ENCODE measurements around the gene SPEF1.
A peak's percentile ranks its signal among the peaks of the same experiment; 100 is the strongest.
"Not testable (repeated sequence)": the region's sequence is repeated elsewhere in the genome, so short reads cannot be mapped to it uniquely, and the experiment has no call there.

The SPEF1 gene

DNA sequence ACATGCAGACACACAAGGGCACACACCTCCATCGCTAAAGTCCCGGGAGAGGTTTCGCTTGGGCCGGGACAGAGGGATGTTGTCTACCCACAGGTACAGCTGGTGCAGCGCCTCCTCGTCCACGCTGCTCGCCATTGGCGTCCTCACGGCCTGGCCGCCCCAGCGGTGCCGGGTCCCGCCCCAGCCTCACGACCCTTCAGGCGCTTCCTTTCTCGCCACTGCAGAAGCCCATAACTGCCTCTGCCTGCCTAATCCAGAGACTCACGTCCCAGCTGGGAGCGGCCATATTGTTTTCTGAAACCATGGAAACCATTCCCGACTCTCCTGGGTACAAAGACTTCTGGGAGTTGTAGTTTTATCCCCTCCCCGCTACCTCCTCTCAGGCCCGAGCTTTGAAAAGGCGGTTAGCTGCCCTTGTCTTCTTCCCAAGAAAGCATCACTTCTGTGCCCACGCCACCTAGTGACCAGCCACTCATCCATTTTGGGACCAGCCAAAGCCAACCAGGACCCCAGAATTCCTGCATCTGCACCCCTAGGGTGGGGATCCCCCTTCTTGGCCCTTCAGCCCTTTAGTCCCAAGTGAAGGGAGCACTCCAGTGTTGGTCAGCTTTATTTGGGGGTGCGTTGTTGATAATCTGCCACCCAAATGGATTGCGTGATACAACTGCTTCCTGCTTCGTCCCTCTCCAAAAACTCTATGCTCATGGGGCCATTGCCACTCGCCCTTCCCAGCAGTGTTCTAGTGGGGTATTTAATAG, at the start of gene SPEF1:
Gene SPEF1, minus strand, starts transcription at position 296 of the 758 bp plus-strand sequence. Its CDS starts 161 bp downstream, at position 135.
- no peaks in the 10 kb centered on the region for H3K9me3 Mint-ChIP-seq
- H3K27ac Mint-ChIP-seq: peak within 1 kb of the TSS; percentile 44 to 64
- peak; percentile 43 for ATAC-seq
- H3K27me3 Mint-ChIP-seq: peaks cover 19% of the 10 kb centered on the region
- H3K4me1 Mint-ChIP-seq: peaks cover 77% of the 10 kb centered on the region
- H3K4me3 Mint-ChIP-seq: peak within 1 kb of the TSS; percentile 58 to 74
- DNase-seq: peak in 1 of 2 donors; percentile 42

DNA sequence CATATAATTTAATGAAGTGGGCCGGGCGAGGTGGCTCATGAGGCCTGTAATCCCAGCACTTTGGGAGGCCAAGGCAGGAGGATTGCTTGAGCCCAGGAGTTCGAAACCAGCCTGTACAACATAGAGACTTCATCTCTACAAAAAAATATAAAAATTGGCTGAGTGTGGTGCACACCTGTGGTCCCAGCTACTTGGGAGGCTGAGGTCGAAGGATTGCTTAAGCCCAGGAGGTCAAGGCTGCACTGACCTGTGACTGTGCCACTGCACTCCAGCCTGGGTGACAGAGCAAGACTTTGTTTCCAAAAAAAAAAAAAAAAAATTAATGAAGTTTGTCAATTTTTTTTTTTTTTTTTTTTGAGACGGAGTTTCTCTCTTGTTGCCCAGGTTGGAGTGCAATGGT, 48.6 kb upstream of the SPEF1 start:
- H3K27ac Mint-ChIP-seq, DNase-seq, H3K4me1 Mint-ChIP-seq, H3K27me3 Mint-ChIP-seq, H3K9me3 Mint-ChIP-seq, ATAC-seq, H3K4me3 Mint-ChIP-seq: not testable (repeated sequence)

- no peaks in the 10 kb centered on the region for H3K9me3 Mint-ChIP-seq
Observed at GRCh38 chr20:3828798-3829197, 47.5 kb upstream of the SPEF1 start.

DNA sequence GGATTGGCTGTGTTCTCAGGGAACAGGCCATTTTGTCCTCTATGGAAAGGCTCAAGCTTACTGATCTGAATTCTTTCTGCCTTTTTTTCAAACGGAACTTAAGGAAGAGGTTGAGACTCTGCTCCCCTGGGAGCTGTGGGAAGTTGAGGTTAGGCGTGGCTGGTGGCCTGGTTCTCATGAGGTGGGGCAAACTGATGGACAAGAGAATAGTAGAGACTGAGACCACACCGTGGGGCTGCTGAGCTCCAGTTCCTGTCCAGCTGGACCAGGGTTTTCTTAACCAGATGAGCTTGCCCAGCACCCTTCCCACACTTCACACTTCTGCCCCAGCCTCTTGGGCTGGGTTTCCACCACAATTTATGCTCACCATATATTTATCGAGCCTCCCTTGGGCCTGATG, 45.2 kb upstream of the SPEF1 start:
- Mint-ChIP-seq H3K27me3 (no peaks in the 10 kb centered on the region), H3K9me3 (no peaks in the 10 kb centered on the region), H3K27ac (no peak overlapping the region), H3K4me3 (no peak overlapping the region), H3K4me1 (peaks cover 8% of the 10 kb centered on the region)
- DNase-seq (no peak), ATAC-seq (no peak)

More at GRCh38 chr20:3828798-3829197, 47.5 kb upstream of the SPEF1 start:
- ATAC-seq (no peak), DNase-seq (no peak)
- H3K4me1 Mint-ChIP-seq: no peaks in the 10 kb centered on the region
- no peak overlapping the region for H3K4me3 Mint-ChIP-seq
- H3K27ac Mint-ChIP-seq: no peak overlapping the region
- no peaks in the 10 kb centered on the region for H3K27me3 Mint-ChIP-seq

- Mint-ChIP-seq H3K27ac (no peak overlapping the region), H3K4me1 (peaks cover 16% of the 10 kb centered on the region), H3K4me3 (no peak overlapping the region), H3K27me3 (no peaks in the 10 kb centered on the region), H3K9me3 (no peaks in the 10 kb centered on the region)
- DNase-seq: no peak
- ATAC-seq: no peak
Observed at GRCh38 chr20:3825526-3825925, 44.3 kb upstream of the SPEF1 start.

DNA sequence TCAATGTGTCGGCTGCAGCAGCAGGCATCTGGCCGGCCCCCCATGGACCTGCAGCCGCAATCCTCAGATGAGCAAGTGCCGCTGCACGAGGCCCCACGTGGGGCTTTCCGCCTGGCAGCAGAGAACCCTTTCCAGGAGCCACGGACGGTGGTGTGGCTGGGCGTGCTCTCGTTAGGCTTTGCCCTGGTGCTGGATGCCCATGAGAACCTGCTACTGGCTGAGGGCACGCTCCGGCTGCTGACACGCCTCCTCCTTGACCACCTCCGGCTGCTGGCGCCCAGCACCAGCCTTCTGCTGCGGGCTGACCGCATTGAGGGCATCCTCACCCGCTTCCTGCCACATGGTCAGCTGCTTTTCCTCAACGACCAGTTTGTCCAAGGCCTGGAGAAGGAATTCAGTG, 42.6 kb upstream of the SPEF1 start:
- ATAC-seq (no peak), DNase-seq (no peak)
- Mint-ChIP-seq H3K4me3 (no peak overlapping the region), H3K27ac (no peak overlapping the region), H3K9me3 (no peaks in the 10 kb centered on the region), H3K4me1 (peaks cover 24% of the 10 kb centered on the region), H3K27me3 (no peaks in the 10 kb centered on the region)

DNA sequence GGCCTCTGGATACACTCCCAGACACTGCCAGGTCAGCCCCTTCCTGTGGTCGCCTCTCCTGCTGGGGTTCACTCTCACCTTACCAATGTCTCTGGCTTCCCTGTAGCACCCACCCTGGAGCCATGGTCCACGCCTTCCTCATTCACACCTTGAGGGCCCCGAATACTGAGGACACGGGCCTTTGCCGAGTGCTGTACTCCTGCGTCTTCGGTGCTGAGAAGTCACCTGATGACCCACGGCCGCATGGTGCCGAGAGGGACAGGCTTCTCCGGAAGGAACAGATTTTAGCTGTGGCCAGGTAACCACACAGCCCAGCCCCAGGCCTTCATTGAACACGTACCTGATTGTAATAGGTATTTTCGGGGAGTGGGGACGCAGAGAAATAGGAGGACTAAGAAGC, 40.7 kb upstream of the SPEF1 start:
- Mint-ChIP-seq H3K27me3 (no peaks in the 10 kb centered on the region), H3K9me3 (no peaks in the 10 kb centered on the region), H3K4me1 (peaks cover 34% of the 10 kb centered on the region), H3K27ac (peak overlapping the region in 1 of 2 donors; percentile 96), H3K4me3 (peak overlapping the region; percentile 83 to 92)
- DNase-seq (no peak), ATAC-seq (no peak)

DNA sequence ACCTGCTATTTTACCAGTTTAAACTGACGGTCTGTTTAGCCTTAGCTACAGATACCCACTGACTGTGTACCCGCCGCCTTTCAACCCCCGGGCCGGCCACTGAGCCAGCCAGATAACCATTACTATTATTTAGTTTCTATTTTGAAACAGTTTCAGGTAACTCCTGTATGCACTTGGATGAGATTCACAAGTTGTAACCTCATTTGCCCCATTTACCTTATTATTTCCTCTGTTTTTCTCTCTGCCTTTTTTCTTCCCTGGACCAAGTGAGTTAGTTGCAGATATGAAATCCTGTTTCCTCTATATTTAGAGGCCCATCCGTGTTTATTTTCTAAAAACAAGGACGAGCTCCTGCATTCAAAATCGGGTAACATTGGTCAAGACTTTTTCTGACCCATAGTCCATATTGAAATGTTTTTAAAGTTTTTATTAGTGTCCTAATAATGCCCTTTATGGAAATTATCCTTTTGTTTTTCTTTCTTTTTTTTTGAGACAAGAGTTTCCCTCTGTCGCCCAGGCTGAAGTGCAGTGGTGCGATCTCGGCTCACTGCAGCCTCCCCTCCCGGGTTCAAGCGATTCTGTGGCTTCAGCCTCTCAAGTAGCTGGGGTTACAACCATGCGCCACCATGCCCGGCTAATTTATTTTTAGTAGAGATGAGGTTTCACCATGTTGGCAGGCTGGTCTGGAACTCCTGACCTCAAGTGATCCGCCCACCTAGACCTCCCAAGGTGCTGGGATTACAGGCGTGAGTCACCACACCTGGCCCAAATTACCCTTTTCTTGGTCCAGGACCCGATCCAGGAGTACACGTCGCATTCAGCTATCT, 39.9 kb upstream of the SPEF1 start:
- H3K4me3 Mint-ChIP-seq: peak overlapping the region; percentile 83 to 92
- DNase-seq (no peak), ATAC-seq (no peak)
- no peaks in the 10 kb centered on the region for H3K9me3 Mint-ChIP-seq
- peaks cover 43% of the 10 kb centered on the region for H3K4me1 Mint-ChIP-seq
- peak overlapping the region; percentile 96 to 100 for H3K27ac Mint-ChIP-seq
- H3K27me3 Mint-ChIP-seq: no peaks in the 10 kb centered on the region

- peak within 1 kb of the TSS; percentile 97 to 100 for H3K27ac Mint-ChIP-seq
- H3K9me3 Mint-ChIP-seq: no peaks in the 10 kb centered on the region
- H3K4me1 Mint-ChIP-seq: peaks cover 51% of the 10 kb centered on the region
- peak; percentile 88 for ATAC-seq
- peak within 1 kb of the TSS; percentile 83 to 92 for H3K4me3 Mint-ChIP-seq
- DNase-seq: peak; percentile 93 to 94
- no peaks in the 10 kb centered on the region for H3K27me3 Mint-ChIP-seq
Observed at GRCh38 chr20:3820048-3820900, 39.0 kb upstream of the SPEF1 start, which contains the start of gene AP5S1. TSS of gene AP5S1 (plus strand) at chr20:3820547. CDS start at chr20:3822118, 1,571 bp downstream.

GRCh38 chr20:3819411-3820047, 38.3 kb upstream of the SPEF1 start:
- ATAC-seq (no peak), DNase-seq (peak in 1 of 2 donors; percentile 48)
- Mint-ChIP-seq H3K4me1 (peaks cover 59% of the 10 kb centered on the region), H3K4me3 (peak overlapping the region; percentile 83 to 92), H3K9me3 (no peaks in the 10 kb centered on the region), H3K27me3 (no peaks in the 10 kb centered on the region), H3K27ac (peak overlapping the region; percentile 97)

DNA sequence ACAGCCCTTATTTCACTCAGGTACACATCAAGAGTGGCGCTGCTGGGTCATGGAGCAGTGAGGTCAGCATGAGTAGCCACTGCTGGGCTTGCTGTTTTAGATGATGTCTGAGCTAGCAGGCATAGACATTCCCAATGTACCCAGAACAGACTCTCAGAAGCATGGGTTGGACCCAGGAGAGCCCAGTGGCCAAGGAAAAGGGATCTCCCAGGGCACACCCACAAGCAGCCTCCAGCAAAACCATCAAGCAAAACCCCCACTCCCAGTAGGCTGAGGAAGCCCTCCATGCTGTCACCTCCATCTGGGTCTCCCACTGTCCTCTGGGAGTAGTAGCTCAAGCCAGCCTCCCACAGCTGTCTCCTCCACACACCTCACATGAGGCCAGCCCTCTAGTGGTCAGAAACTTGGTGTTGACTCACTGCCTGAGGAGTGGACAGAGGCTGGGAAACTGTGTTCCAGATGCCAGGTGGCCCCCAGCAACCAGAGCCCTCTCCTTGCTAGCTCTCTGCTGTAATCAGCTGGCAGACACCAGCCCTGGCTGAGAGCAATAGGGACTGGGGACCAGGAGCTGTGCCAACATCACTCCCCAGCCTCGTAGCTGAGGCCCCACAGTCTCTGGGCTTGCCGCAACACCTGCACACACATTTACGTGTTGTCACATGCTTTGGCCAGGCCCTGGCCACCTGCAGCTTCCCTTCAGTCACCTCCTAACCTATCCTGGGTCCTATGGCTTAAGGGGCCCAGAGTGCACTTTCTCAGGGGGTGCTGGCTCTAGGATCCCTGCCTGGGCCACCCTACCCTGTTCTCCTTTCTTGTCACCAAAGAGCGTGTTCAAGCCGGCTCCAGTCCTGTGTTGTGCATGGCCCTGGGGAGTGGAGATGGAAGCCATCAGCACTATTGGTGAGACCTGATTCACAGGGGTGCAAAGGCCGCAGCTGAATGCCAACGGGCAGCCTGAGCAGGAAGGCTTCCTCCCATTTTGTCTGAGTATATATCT, 37.2 kb upstream of the SPEF1 start:
- Mint-ChIP-seq H3K4me3 (peak overlapping the region in 1 of 2 donors; percentile 26), H3K4me1 (peaks cover 66% of the 10 kb centered on the region), H3K27me3 (no peaks in the 10 kb centered on the region), H3K9me3 (no peaks in the 10 kb centered on the region), H3K27ac (no peak overlapping the region)
- DNase-seq (no peak), ATAC-seq (no peak)

- ATAC-seq (peak; percentile 27), DNase-seq (peak; percentile 41 to 43)
- Mint-ChIP-seq H3K27me3 (no peaks in the 10 kb centered on the region), H3K4me1 (peaks cover 78% of the 10 kb centered on the region), H3K27ac (no peak overlapping the region), H3K4me3 (peak overlapping the region; percentile 67 to 75), H3K9me3 (no peaks in the 10 kb centered on the region)
Observed at GRCh38 chr20:3815703-3816315, 34.6 kb upstream of the SPEF1 start.

- Mint-ChIP-seq H3K9me3 (no peaks in the 10 kb centered on the region), H3K4me3 (peak overlapping the region in 1 of 2 donors; percentile 16), H3K4me1 (peaks cover 84% of the 10 kb centered on the region), H3K27me3 (no peaks in the 10 kb centered on the region), H3K27ac (no peak overlapping the region)
- ATAC-seq (no peak), DNase-seq (no peak)
Observed at GRCh38 chr20:3814928-3815495, 33.8 kb upstream of the SPEF1 start.
